H54 (cell line): ENCODE data around the gene SLCO3A1.
"Not testable (repeated sequence)": the region's sequence is repeated elsewhere in the genome, so short reads cannot be mapped to it uniquely, and the experiment has no call there.

ENCODE experiments used
- DNase-seq: peaks from one replicate; pipeline ENCODE4 v3.0.0; 2011; ENCODE audit warnings: low spot score, mixed read lengths; ENCODE audit not compliant: insufficient read length
- FAIRE-seq: peaks from 3 replicates; lab custom pipeline; 2011; peaks lifted over from hg19 to GRCh38; lab: Jason Lieb, UNC
- POLR2A ChIP-seq: IDR thresholded peaks from 2 replicates; pipeline ENCODE4 v1.6.1; 2011; ENCODE audit warnings: low read depth, mild to moderate bottlenecking, low read length

SLCO3A1 gene

DNA sequence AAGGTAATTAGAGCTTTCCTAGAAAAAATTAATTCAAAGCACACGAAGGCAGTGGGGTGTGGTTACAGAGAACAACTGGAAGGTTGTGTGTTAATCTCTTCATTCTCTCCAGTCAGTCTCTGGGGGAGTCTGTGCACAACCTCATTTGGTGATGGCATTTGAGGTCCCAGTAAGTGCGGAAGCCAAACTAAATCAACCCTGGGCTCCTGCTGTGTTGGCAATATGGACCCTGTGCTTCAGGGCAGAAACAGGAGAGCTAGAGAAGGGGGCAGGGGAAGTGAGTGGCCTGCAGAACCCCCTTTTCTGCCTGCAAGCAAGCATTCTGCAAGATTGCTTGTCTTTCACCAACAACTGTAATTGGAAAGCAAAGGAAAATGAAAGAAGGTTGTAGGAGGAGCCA is 344.2 kb downstream of the SLCO3A1 start:
- no peak for TF ChIP-seq POLR2A
- DNase-seq: no peak
- FAIRE-seq: no peak

DNA sequence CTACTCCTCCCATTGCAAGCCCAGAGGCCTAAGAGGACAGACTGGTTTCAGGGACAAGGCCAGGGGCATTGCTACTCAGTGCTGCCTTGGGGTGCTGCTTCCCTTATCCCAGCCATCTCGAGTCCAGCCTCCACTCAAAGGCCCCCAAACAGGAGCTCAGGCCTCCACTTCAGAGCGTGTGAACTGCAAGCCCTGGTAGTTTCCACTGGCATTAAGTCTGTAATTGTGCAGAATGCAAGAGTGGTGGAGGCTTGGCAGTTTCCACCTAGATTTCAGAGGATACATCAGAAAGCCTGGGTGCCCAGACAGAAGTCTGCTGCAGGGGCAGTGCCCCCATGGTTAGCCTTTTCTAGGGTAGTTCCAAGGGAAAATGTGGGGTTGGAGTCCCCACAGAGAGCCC is 347.4 kb downstream of the SLCO3A1 start:
- no peak for DNase-seq
- no peak for TF ChIP-seq POLR2A
- FAIRE-seq: no peak

DNA sequence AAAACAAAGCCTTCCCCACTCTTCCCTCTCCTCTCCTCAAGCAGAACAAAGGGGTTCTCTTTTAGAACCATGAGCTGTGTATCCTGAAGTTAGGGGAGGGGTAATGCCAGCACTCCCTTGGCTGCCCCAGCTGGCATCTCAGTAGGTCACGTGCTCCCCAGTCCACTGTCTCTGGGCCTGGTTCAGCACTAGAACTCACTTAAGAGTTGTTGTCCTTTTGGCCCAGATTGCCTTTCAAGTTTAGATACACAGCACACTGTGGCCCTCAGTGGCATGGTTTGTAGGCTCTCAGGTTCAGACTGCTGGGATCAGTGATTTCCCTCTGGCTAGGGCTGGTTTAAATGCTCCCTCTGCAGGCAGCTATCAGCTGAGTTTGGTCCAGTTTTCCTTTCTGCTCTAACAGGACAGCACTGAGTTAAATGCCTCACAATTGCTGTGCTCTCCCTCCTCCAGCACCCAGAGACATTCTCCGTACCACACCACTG is 351.8 kb downstream of the SLCO3A1 start:
- DNase-seq (no peak), FAIRE-seq (no peak)
- no peak for TF ChIP-seq POLR2A

- not testable (repeated sequence) for FAIRE-seq, DNase-seq
Observed at GRCh38 chr15:92207601-92208000, 354.1 kb downstream of the SLCO3A1 start.
